GM12892 (cell line): Measurements from ENCODE around the gene LRRC23.

ENCODE experiments used
- DNase-seq: peaks from one replicate; pipeline ENCODE4 v3.0.0; 2011; ENCODE audit not compliant: insufficient read length
- FAIRE-seq: peaks from 2 replicates; lab custom pipeline; 2011; peaks lifted over from hg19 to GRCh38; lab: Jason Lieb, UNC
- POLR2A ChIP-seq: IDR thresholded peaks from 2 replicates; pipeline ENCODE4 v1.6.1; 2011; ENCODE audit warnings: low read depth, low read length, control low read depth
- POLR2AphosphoS5 ChIP-seq: IDR thresholded peaks from 2 replicates; pipeline ENCODE4 v1.6.1; 2011; ENCODE audit warnings: low read depth, low read length, control low read depth
- TAF1 ChIP-seq: IDR thresholded peaks from 2 replicates; pipeline ENCODE4 v1.6.1; 2011; ENCODE audit warnings: low read depth, mild to moderate bottlenecking, control low read depth, low read length, borderline replicate concordance

Gene LRRC23

GRCh38 chr12:6915789-6916285 lies 11.2 kb downstream of the LRRC23 start:
- no peak for DNase-seq
- TF ChIP-seq TAF1 (no peak), POLR2A (no peak), POLR2AphosphoS5 (no peak)
- FAIRE-seq = no peak

GRCh38 chr12:6916426-6917200 lies 12.0 kb downstream of the LRRC23 start:
- DNase-seq = no peak
- no peak for TF ChIP-seq POLR2A
- no peak for TF ChIP-seq POLR2AphosphoS5
- no peak for TF ChIP-seq TAF1
- FAIRE-seq = no peak

DNA sequence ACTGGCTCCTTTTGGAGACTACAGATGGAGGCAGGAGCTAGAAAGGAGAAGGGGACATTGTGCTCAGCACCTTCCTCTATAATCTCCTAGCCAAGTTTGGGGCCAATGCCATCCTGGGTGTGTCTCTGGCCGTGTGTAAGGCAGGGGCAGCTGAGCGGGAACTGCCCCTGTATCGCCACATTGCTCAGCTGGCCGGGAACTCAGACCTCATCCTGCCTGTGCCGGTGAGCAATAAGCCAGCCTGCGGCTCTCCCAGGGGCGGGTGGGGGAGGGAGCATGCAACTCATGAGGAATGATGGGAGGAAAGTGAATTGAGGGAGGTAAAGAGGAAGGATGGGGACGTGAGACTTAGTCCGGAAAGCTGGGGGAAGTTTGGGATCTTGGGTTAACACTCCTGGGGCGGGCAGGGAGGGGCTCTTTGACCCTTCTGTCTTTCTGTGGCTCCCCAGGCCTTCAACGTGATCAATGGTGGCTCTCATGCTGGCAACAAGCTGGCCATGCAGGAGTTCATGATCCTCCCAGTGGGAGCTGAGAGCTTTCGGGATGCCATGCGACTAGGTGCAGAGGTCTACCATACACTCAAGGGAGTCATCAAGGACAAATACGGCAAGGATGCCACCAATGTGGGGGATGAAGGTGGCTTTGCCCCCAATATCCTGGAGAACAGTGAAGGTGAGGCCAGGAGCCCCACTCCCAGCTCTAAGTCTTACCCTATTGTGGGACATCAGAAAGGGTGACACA lies 13.0 kb downstream of the LRRC23 start:
- FAIRE-seq (no peak), DNase-seq (no peak)
- no peak for TF ChIP-seq POLR2AphosphoS5
- TF ChIP-seq POLR2A = no peak
- TF ChIP-seq TAF1 = no peak

GRCh38 chr12:6919588-6919987 lies 15.0 kb downstream of the LRRC23 start:
- FAIRE-seq (no peak), DNase-seq (no peak)
- TF ChIP-seq POLR2AphosphoS5 = no peak

DNA sequence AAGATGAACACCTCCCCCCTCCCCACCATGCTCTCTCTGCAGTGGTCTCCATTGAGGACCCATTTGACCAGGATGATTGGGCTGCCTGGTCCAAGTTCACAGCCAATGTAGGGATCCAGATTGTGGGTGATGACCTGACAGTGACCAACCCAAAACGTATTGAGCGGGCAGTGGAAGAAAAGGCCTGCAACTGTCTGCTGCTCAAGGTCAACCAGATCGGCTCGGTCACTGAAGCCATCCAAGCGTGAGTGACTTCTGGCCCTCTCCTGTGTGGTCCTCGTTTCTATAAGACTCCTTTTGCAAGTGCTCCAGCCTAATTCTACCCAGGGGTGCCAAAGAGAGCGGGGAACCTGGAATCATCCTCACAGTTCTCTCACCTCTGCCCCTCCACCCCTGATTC lies 16.9 kb downstream of the LRRC23 start:
- no peak for DNase-seq
- FAIRE-seq = no peak
- TF ChIP-seq POLR2AphosphoS5 (no peak; the same call in 1 of the 2 replicates), POLR2A (no peak), TAF1 (no peak)

GRCh38 chr12:6921996-6922946 lies 17.6 kb downstream of the LRRC23 start:
- no peak for TF ChIP-seq POLR2AphosphoS5
- no peak for TF ChIP-seq TAF1
- no peak for TF ChIP-seq POLR2A
- no peak for DNase-seq
- peak; percentile 9 for FAIRE-seq

DNA sequence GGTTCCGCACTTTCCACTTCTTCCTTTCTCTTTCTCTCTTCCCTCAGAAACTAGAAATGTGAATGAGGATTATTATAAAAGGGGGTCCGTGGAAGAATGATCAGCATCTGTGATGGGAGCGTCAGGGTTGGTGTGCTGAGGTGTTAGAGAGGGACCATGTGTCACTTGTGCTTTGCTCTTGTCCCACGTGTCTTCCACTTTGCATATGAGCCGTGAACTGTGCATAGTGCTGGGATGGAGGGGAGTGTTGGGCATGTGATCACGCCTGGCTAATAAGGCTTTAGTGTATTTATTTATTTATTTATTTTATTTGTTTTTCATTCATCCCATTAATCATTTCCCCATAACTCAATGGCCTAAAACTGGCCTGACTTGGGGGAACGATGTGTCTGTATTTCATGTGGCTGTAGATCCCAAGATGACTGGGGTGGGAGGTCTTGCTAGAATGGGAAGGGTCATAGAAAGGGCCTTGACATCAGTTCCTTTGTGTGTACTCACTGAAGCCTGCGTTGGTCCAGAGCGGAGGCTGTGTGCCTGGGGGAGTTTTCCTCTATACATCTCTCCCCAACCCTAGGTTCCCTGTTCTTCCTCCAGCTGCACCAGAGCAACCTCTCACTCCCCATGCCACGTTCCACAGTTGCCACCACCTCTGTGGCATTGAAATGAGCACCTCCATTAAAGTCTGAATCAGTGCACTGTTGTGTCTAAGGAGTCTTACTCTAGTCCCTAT lies 18.5 kb downstream of the LRRC23 start:
- no peak for TF ChIP-seq POLR2AphosphoS5
- TF ChIP-seq POLR2A = no peak
- no peak for TF ChIP-seq TAF1
- no peak for DNase-seq
- FAIRE-seq = peak; percentile 21

GRCh38 chr12:6923851-6924250 lies 19.2 kb downstream of the LRRC23 start:
- no peak for TF ChIP-seq POLR2A
- no peak for TF ChIP-seq POLR2AphosphoS5
- no peak for TF ChIP-seq TAF1
- DNase-seq (no peak), FAIRE-seq (no peak)

DNA sequence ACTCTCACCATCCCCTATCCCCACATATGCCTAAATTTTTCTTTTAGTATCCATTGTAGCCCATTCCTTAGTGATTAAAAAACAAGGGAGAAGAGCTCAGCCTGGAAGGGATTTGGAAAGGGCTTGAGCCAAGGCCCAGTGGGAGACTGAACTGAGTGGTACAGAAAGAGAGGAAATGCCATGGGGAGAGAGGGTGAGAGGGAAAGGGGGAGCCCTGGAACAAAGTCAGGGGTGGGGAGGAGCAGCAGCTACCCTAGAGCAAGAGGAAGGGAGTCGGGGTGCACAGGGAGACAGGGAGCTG lies 20.6 kb downstream of the LRRC23 start:
- FAIRE-seq (no peak), DNase-seq (no peak)
- TF ChIP-seq POLR2AphosphoS5 (no peak), TAF1 (no peak), POLR2A (no peak)

GRCh38 chr12:6925540-6926279 lies 21.1 kb downstream of the LRRC23 start:
- FAIRE-seq (no peak), DNase-seq (no peak)
- TF ChIP-seq POLR2AphosphoS5 (no peak), TAF1 (no peak), POLR2A (no peak)
